Lower leg skin (tissue), 3 donors: ENCODE measurements around the gene TCEA2.

Source experiments
- CTCF ChIP-seq, 3 donors: fragments of 450-650 bp; IDR thresholded peaks; one replicate each; pipeline ENCODE4 v1.5.1; 2016; ENCODE audit warnings: antibody characterized with exemption in 3 of 3, mild to moderate bottlenecking in 3 of 3, moderate library complexity in 2 of 3
- POLR2A ChIP-seq, 2 donors: fragments of 450-650 bp; IDR thresholded peaks; one replicate each; pipeline ENCODE4 v1.6.1; 2016 to 2017; ENCODE audit warnings: antibody characterized with exemption in 2 of 2, mild to moderate bottlenecking in 1 of 2, moderate library complexity in 1 of 2

- TF ChIP-seq CTCF (IDR thresholded peaks at IDR 0.05) (no peak), POLR2A (IDR thresholded peaks at IDR 0.05) (no peak)
These were observed 52.3 kb downstream of the TCEA2 start for GRCh38 chr20:64115171-64115911.
